H9 (cell line): ENCODE measurements around the gene KDM4C. TPM values are rescaled to one million over a fixed set of nuclear protein-coding genes. Genes with fewer than 3 reads are reported as not detected.

ENCODE experiments used
- DNase-seq: peaks from one replicate; pipeline ENCODE4 v3.0.0-alpha.2; 2017
- H2AFZ ChIP-seq: one replicate; pipeline ENCODE4 v1.6.1; 2013; ENCODE audit warnings: mild to moderate bottlenecking, low read length, control low read depth, moderate library complexity
- H2AK5ac ChIP-seq: 2 replicates; pipeline ENCODE4 v1.6.1; 2013; ENCODE audit warnings: low read length, control low read depth, mixed read lengths; ENCODE audit not compliant: insufficient read length
- H2BK120ac ChIP-seq: one replicate; pipeline ENCODE4 v1.6.1; 2013; ENCODE audit warnings: low read depth, mild to moderate bottlenecking, low read length, control low read depth, inconsistent platforms; ENCODE audit not compliant: poor library complexity, severe bottlenecking
- H2BK12ac ChIP-seq: 2 replicates; pipeline ENCODE4 v1.6.1; 2013; ENCODE audit warnings: low read length, control low read depth, mixed read lengths, low read depth; ENCODE audit not compliant: insufficient read length
- H2BK15ac ChIP-seq: 2 replicates; pipeline ENCODE4 v1.6.1; 2013; ENCODE audit warnings: low read depth, low read length, control low read depth
- H2BK20ac ChIP-seq: one replicate; pipeline ENCODE4 v1.6.1; 2013; ENCODE audit warnings: low read depth, mild to moderate bottlenecking, low read length, control low read depth, inconsistent platforms; ENCODE audit not compliant: poor library complexity, severe bottlenecking
- H2BK5ac ChIP-seq: 2 replicates; pipeline ENCODE4 v1.6.1; 2013; ENCODE audit warnings: low read length, control low read depth, mixed read lengths; ENCODE audit not compliant: insufficient read length
- H3K14ac ChIP-seq: 2 replicates; pipeline ENCODE4 v1.6.1; 2013; ENCODE audit warnings: low read length, control low read depth; ENCODE audit not compliant: insufficient read depth
- H3K18ac ChIP-seq: 2 replicates; pipeline ENCODE4 v1.6.1; 2013; ENCODE audit warnings: low read depth, mild to moderate bottlenecking, mixed read lengths, low read length, control low read depth; ENCODE audit not compliant: insufficient read length
- H3K23ac ChIP-seq: 2 replicates; pipeline ENCODE4 v1.6.1; 2013; ENCODE audit warnings: low read length, control low read depth, mixed read lengths, low read depth; ENCODE audit not compliant: insufficient read length
- H3K23me2 ChIP-seq: 2 replicates; pipeline ENCODE4 v1.6.1; 2013; ENCODE audit warnings: low read depth, mild to moderate bottlenecking, mixed read lengths, low read length, control low read depth; ENCODE audit not compliant: insufficient read length, poor library complexity, severe bottlenecking
- H3K27ac ChIP-seq: 2 replicates; pipeline ENCODE4 v1.5.1; 2013; ENCODE audit warnings: low read length, control low read depth, mixed read lengths, low read depth; ENCODE audit not compliant: insufficient read length
- H3K27me3 ChIP-seq: 2 replicates; pipeline ENCODE4 v1.6.1; 2013; ENCODE audit warnings: low read length, control low read depth, inconsistent platforms; ENCODE audit not compliant: insufficient read depth
- H3K4ac ChIP-seq: 2 replicates; pipeline ENCODE4 v1.6.1; 2013; ENCODE audit warnings: low read depth, mild to moderate bottlenecking, control low read depth, inconsistent platforms, low read length, moderate library complexity
- H3K4me1 ChIP-seq: 2 replicates; pipeline ENCODE4 v1.6.1; 2013; ENCODE audit warnings: low read length, control low read depth, inconsistent platforms; ENCODE audit not compliant: insufficient read depth
- H3K4me2 ChIP-seq: 2 replicates; pipeline ENCODE4 v1.6.1; 2013; ENCODE audit warnings: low read length, control low read depth, mixed read lengths; ENCODE audit not compliant: insufficient read length, insufficient read depth
- H3K56ac ChIP-seq: 2 replicates; pipeline ENCODE4 v1.6.1; 2013; ENCODE audit warnings: low read depth, mild to moderate bottlenecking, mixed read lengths, low read length, control low read depth; ENCODE audit not compliant: insufficient read length
- H3K79me1 ChIP-seq: 2 replicates; pipeline ENCODE4 v1.6.1; 2013; ENCODE audit warnings: low read depth, mild to moderate bottlenecking, moderate library complexity, low read length, control low read depth, inconsistent platforms; ENCODE audit not compliant: insufficient read depth, poor library complexity, severe bottlenecking
- H3K79me2 ChIP-seq: 2 replicates; pipeline ENCODE4 v1.6.1; 2013; ENCODE audit warnings: low read length, control low read depth, inconsistent platforms; ENCODE audit not compliant: insufficient read depth
- H3K9ac ChIP-seq: 2 replicates; pipeline ENCODE4 v1.6.1; 2013; ENCODE audit warnings: low read length, control low read depth, mixed read lengths; ENCODE audit not compliant: insufficient read length; ENCODE audit errors: extremely low read depth
- H3K9me3 ChIP-seq: one replicate; pipeline ENCODE4 v1.6.1; 2013; ENCODE audit warnings: low read depth, low read length, inconsistent platforms; ENCODE audit not compliant: control insufficient read depth
- H3T11ph ChIP-seq: one replicate; pipeline ENCODE4 v1.6.1; 2013; ENCODE audit warnings: mild to moderate bottlenecking, low read length, control low read depth, inconsistent platforms
- H4K20me1 ChIP-seq: one replicate; pipeline ENCODE4 v1.6.1; 2013; ENCODE audit not compliant: control insufficient read depth, insufficient read length, insufficient read depth
- H4K5ac ChIP-seq: 2 replicates; pipeline ENCODE4 v1.6.1; 2013; ENCODE audit warnings: low read depth, mild to moderate bottlenecking, mixed read lengths, low read length, control low read depth; ENCODE audit not compliant: insufficient read length
- H4K8ac ChIP-seq: replicated peaks from 2 replicates; pipeline ENCODE4 v1.6.1; 2013; ENCODE audit warnings: low read length, control low read depth, mixed read lengths, low read depth; ENCODE audit not compliant: insufficient read length
- H4K91ac ChIP-seq: 2 replicates; pipeline ENCODE4 v1.6.1; 2013; ENCODE audit warnings: low read depth, mild to moderate bottlenecking, moderate library complexity, mixed read lengths, low read length, control low read depth; ENCODE audit not compliant: insufficient read length
- H3K27ac Mint-ChIP-seq, 3 experiments: 2 replicates in 2 of 3; 3 replicates in 1 of 3; pipeline ENCODE4 v1.8.0; 2020 to 2021; ENCODE audit warnings: mixed read lengths in 3 of 3, mild to moderate bottlenecking in 1 of 3, moderate library complexity in 1 of 3
- H3K27me3 Mint-ChIP-seq: 2 replicates; pipeline ENCODE4 v1.8.0; 2021; ENCODE audit warnings: low read depth, mild to moderate bottlenecking, moderate library complexity, mixed read lengths
- H3K36me3 Mint-ChIP-seq, 3 experiments: 2 replicates in 2 of 3; 3 replicates in 1 of 3; pipeline ENCODE4 v1.8.0; 2020 to 2021; ENCODE audit warnings: low read depth in 3 of 3, mixed read lengths in 3 of 3; ENCODE audit not compliant: insufficient read depth in 1 of 3
- H3K4me1 Mint-ChIP-seq, 2 experiments: 2 replicates each; pipeline ENCODE4 v1.8.0; 2020; ENCODE audit warnings: mixed read lengths in 2 of 2
- H3K4me3 Mint-ChIP-seq, 2 experiments: 2 replicates in 1 of 2; 3 replicates in 1 of 2; pipeline ENCODE4 v1.8.0; 2020 to 2021; ENCODE audit warnings: mild to moderate bottlenecking in 2 of 2, mixed read lengths in 2 of 2, moderate library complexity in 1 of 2
- H3K9me3 Mint-ChIP-seq, 2 experiments: 2 replicates in 1 of 2; 3 replicates in 1 of 2; pipeline ENCODE4 v1.8.0; 2020; ENCODE audit warnings: mild to moderate bottlenecking in 2 of 2, mixed read lengths in 2 of 2, moderate library complexity in 1 of 2
- WGBS: extraction: QIAGEN DNeasy Blood & Tissue Kit; methylation state at CpG from one replicate; pipeline ENCODE4 v1.1.7; 2013; ENCODE audit warnings: missing lambda C conversion rate, low lambda C conversion rate, mixed read lengths; ENCODE audit not compliant: insufficient read length; ENCODE audit errors: extremely low coverage; 5-methylcytosine and 5-hydroxymethylcytosine counted together
- total RNA-seq: library from RNA; stranded (reverse); gene quantifications from 2 replicates; pipeline ENCODE4 v1.2.1, GENCODE V29; 2021
- TF ChIP-seq, protein P1 (sequence below): fragments of 200-600 bp; sonication (generic); conservative IDR thresholded peaks from 3 replicates; pipeline ENCODE4 v1.8.0; 2021; ENCODE audit warnings: antibody characterized with exemption, mild to moderate bottlenecking

Gene KDM4C
- total RNA-seq, 1 experiment from 2014 or later, result 24.0 TPM

GRCh38 chr9:7195526-7195925, 437.8 kb downstream of the KDM4C start:
- H3K56ac ChIP-seq, result no peak overlapping the region
- no peaks in the 10 kb centered on the region for H3K79me1 ChIP-seq
- no peaks in the 10 kb centered on the region; the same call in 1 of the 2 replicates for H3K27me3 Mint-ChIP-seq
- H3K79me2 ChIP-seq, result no peaks in the 10 kb centered on the region
- H3K23ac ChIP-seq, result no peak overlapping the region
- H4K91ac ChIP-seq, result no peak overlapping the region
- H2BK15ac ChIP-seq, result no peak overlapping the region
- H3K27ac ChIP-seq, result no peak overlapping the region
- no peaks in the 10 kb centered on the region for H4K20me1 ChIP-seq
- H3K23me2 ChIP-seq, result no peaks in the 10 kb centered on the region
- peaks cover 0 to 2% (median 0%) of the 10 kb centered on the region in 3 experiments; a peak in 2 of 7 replicates for H3K36me3 Mint-ChIP-seq
- no peak overlapping the region for H2BK5ac ChIP-seq
- H4K8ac ChIP-seq, result no peak overlapping the region
- H4K5ac ChIP-seq, result no peak overlapping the region
- H3K9me3 ChIP-seq, result no peaks in the 10 kb centered on the region
- H3K4me2 ChIP-seq, result no peak overlapping the region
- H3T11ph ChIP-seq, result no peak overlapping the region
- no peak overlapping the region for H3K4me3 Mint-ChIP-seq
- no peak overlapping the region for H2BK20ac ChIP-seq
- no peak for DNase-seq
- no peak overlapping the region for H3K4ac ChIP-seq
- H2BK120ac ChIP-seq, result no peak overlapping the region
- no peaks in the 10 kb centered on the region for H3K4me1 ChIP-seq
- WGBS, result no CpG with 5 or more reads among the region's 2 CpGs
- peaks cover 0 to 3% of the 10 kb centered on the region in 2 experiments; a peak in 2 of 5 replicates for H3K9me3 Mint-ChIP-seq
- H2BK12ac ChIP-seq, result no peak overlapping the region
- peak overlapping the region in 1 of 3 experiments; percentile 69; a peak in 2 of 7 replicates for H3K27ac Mint-ChIP-seq
- TF ChIP-seq, protein P1, sequence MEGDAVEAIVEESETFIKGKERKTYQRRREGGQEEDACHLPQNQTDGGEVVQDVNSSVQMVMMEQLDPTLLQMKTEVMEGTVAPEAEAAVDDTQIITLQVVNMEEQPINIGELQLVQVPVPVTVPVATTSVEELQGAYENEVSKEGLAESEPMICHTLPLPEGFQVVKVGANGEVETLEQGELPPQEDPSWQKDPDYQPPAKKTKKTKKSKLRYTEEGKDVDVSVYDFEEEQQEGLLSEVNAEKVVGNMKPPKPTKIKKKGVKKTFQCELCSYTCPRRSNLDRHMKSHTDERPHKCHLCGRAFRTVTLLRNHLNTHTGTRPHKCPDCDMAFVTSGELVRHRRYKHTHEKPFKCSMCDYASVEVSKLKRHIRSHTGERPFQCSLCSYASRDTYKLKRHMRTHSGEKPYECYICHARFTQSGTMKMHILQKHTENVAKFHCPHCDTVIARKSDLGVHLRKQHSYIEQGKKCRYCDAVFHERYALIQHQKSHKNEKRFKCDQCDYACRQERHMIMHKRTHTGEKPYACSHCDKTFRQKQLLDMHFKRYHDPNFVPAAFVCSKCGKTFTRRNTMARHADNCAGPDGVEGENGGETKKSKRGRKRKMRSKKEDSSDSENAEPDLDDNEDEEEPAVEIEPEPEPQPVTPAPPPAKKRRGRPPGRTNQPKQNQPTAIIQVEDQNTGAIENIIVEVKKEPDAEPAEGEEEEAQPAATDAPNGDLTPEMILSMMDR, result no peak
- peaks cover 7 to 11% of the 10 kb centered on the region in 2 experiments for H3K4me1 Mint-ChIP-seq
- no peak overlapping the region for H2AFZ ChIP-seq
- H3K9ac ChIP-seq, result no peak overlapping the region
- H3K18ac ChIP-seq, result no peak overlapping the region
- H3K27me3 ChIP-seq, result no peaks in the 10 kb centered on the region
- H3K14ac ChIP-seq, result no peak overlapping the region
- H2AK5ac ChIP-seq, result no peak overlapping the region
